ENCODE data around the gene TTF2. TPM values are rescaled to one million over a fixed set of nuclear protein-coding genes. Genes with fewer than 3 reads are reported as not detected.
A peak's percentile ranks its signal among the peaks of the same experiment; 100 is the strongest.

Gene TTF2
- 100 to 1,000 TPM; 126 to 127 TPM for total RNA-seq

- H3K36me3 Mint-ChIP-seq (ENCODE audit: low read depth) = peaks cover 43% of the 10 kb centered on the region
- no peaks in the 10 kb centered on the region for H3K27me3 Mint-ChIP-seq
- intact Hi-C loops (cut with micrococcal nuclease) = loop anchor here (2.0 to 5.0 kb wide), 7 partner anchors 58 to 489 kb away; partner anchors contain the start of genes CD101 and CD58
- POLR2A ChIA-PET = interaction anchor here (0.7 to 7.3 kb wide), 44 partner anchors 8 to 591 kb away, joined by 3 to 108 read pairs (median 4); partner anchors contain the start of gene CD2
- TF ChIP-seq CTCF (IDR thresholded peaks at IDR 0.05) = no peak
- CTCF ChIA-PET = interaction anchor here (0.7 to 4.3 kb wide), 15 partner anchors 34 to 485 kb away, joined by 3 to 39 read pairs (median 5); partner anchors contain the start of gene CD2
- no peak within 1 kb of the TSS for H3K27ac Mint-ChIP-seq
- H3K4me1 Mint-ChIP-seq (ENCODE audit: low read depth) = peaks cover 47% of the 10 kb centered on the region
- peak; percentile 97 for DNase-seq
- ATAC-seq = peak; percentile 91
- no peak within 1 kb of the TSS for H3K4me3 Mint-ChIP-seq
- H3K9me3 Mint-ChIP-seq = no peaks in the 10 kb centered on the region
These were observed at the start of gene TTF2 for GRCh38 chr1:117059678-117060440. Gene TTF2 (plus strand): TSS chr1:117060326. CDS start chr1:117060347, 21 bp downstream.

GRCh38 chr1:117011334-117011733, 48.8 kb upstream of the TTF2 start:
- POLR2A ChIA-PET = interaction anchor here (0.6 kb wide), 1 partner anchor 185 kb away, joined by 4 read pairs; no protein-coding TSS in a partner anchor
- CTCF ChIA-PET = interaction anchor here (1.0 to 1.2 kb wide), 2 partner anchors 17 to 338 kb away, joined by 3 read pairs; no protein-coding TSS in a partner anchor
- peaks cover 45% of the 10 kb centered on the region for H3K4me1 Mint-ChIP-seq (ENCODE audit: low read depth)
- no peak overlapping the region for H3K4me3 Mint-ChIP-seq
- no peak for ATAC-seq
- no peak overlapping the region for H3K27ac Mint-ChIP-seq
- H3K27me3 Mint-ChIP-seq = no peaks in the 10 kb centered on the region
- no peak for TF ChIP-seq CTCF (IDR thresholded peaks at IDR 0.05)
- intact Hi-C loops (cut with micrococcal nuclease) = no loop called here
- no peak for DNase-seq
- H3K36me3 Mint-ChIP-seq (ENCODE audit: low read depth) = peaks cover 2% of the 10 kb centered on the region
- H3K9me3 Mint-ChIP-seq = no peaks in the 10 kb centered on the region

- ChIA-PET CTCF (no interaction called here), POLR2A (interaction anchor here (1.0 to 1.1 kb wide), 2 partner anchors 26 to 47 kb away, joined by 3 to 4 read pairs; partner anchors contain the start of gene TTF2)
- Mint-ChIP-seq H3K27ac (no peak overlapping the region), H3K36me3 (ENCODE audit: low read depth) (peaks cover 2% of the 10 kb centered on the region), H3K9me3 (no peaks in the 10 kb centered on the region), H3K4me3 (no peak overlapping the region), H3K4me1 (ENCODE audit: low read depth) (peaks cover 49% of the 10 kb centered on the region), H3K27me3 (no peaks in the 10 kb centered on the region)
- ATAC-seq (no peak), DNase-seq (no peak)
- TF ChIP-seq CTCF (IDR thresholded peaks at IDR 0.05) = no peak
- intact Hi-C loops (cut with micrococcal nuclease) = no loop called here
These were observed 46.7 kb upstream of the TTF2 start for GRCh38 chr1:117013309-117013858.

- CTCF ChIA-PET = interaction anchor here (0.9 to 1.4 kb wide), 3 partner anchors 13 to 289 kb away, joined by 3 read pairs; partner anchors contain the start of gene CD101
- Mint-ChIP-seq H3K4me3 (no peak overlapping the region), H3K36me3 (ENCODE audit: low read depth) (peaks cover 2% of the 10 kb centered on the region), H3K27me3 (no peaks in the 10 kb centered on the region), H3K9me3 (no peaks in the 10 kb centered on the region), H3K4me1 (ENCODE audit: low read depth) (peaks cover 41% of the 10 kb centered on the region), H3K27ac (no peak overlapping the region)
- DNase-seq (no peak), ATAC-seq (peak; percentile 37)
- intact Hi-C loops (cut with micrococcal nuclease) = no loop called here
- POLR2A ChIA-PET = interaction anchor here (1.0 kb wide), 1 partner anchor 25 kb away, joined by 3 read pairs; no protein-coding TSS in a partner anchor
- no peak for TF ChIP-seq CTCF (IDR thresholded peaks at IDR 0.05)
These were observed 45.9 kb upstream of the TTF2 start for GRCh38 chr1:117014209-117014608.
